CD4-positive, alpha-beta T cell (primary cell): ENCODE results near the gene OPCML. TPM values are rescaled to one million over a fixed set of nuclear protein-coding genes. Genes with fewer than 3 reads are reported as not detected.

Source experiments
- ATAC-seq: fragments of 200-7000 bp; cut with Tn5 transposase; one replicate; pipeline ENCODE4 v1.10.0; 2022; ENCODE audit warnings: mild to moderate bottlenecking; ENCODE audit not compliant: poor library complexity
- CTCF ChIA-PET: fragments of 350-600 bp; sonication (Branson Sonifier 250); formaldehyde crosslinking; loops from one replicate; lab custom pipeline; 2021; ENCODE audit warnings: antibody characterized with exemption, inconsistent platforms; lab: Charles Lee
- POLR2A ChIA-PET: fragments of 350-600 bp; sonication (Branson Sonifier 250); formaldehyde crosslinking; loops from one replicate; lab custom pipeline; 2021; ENCODE audit warnings: antibody characterized with exemption, inconsistent platforms; lab: Charles Lee
- DNase-seq, 14 experiments: peaks; one replicate each; pipeline ENCODE4 v3.0.0-alpha.2; 2013 to 2020; ENCODE audit warnings: mixed read lengths in 2 of 14
- H3K27ac ChIP-seq, 2 donors: one replicate each; pipeline versions ENCODE4 v1.5.1 to v1.7.0; 2013; ENCODE audit warnings: low read length in 2 of 2, low read depth in 1 of 2, mild to moderate bottlenecking in 1 of 2
- H3K27me3 ChIP-seq, 2 experiments: 1 replicate in 1 of 2; 2 replicates in 1 of 2; pipeline versions ENCODE4 v1.6.1 to v1.7.0; 2013; ENCODE audit warnings: low read length in 2 of 2, control low read depth in 1 of 2, mild to moderate bottlenecking in 1 of 2, moderate library complexity in 1 of 2; ENCODE audit not compliant: insufficient read depth in 2 of 2, control insufficient read depth in 1 of 2
- H3K36me3 ChIP-seq: one replicate; pipeline ENCODE4 v1.6.1; 2013; ENCODE audit warnings: low read length, control low read depth; ENCODE audit not compliant: insufficient read depth
- H3K4me1 ChIP-seq: one replicate; pipeline ENCODE4 v1.6.1; 2013; ENCODE audit warnings: low read length, control low read depth; ENCODE audit not compliant: insufficient read depth
- H3K4me3 ChIP-seq: one replicate; pipeline ENCODE4 v1.5.1; 2013; ENCODE audit warnings: mild to moderate bottlenecking, low read length, moderate library complexity
- H3K9me3 ChIP-seq, 2 experiments: 1 replicate in 1 of 2; 2 replicates in 1 of 2; pipeline versions ENCODE4 v1.6.1 to v1.7.0; 2013; ENCODE audit warnings: low read length in 2 of 2, mild to moderate bottlenecking in 2 of 2, control low read depth in 1 of 2, moderate library complexity in 1 of 2; ENCODE audit not compliant: control insufficient read depth in 1 of 2, insufficient read depth in 1 of 2
- H3K27ac Mint-ChIP-seq: one replicate; pipeline ENCODE4 v1.8.0; 2020; ENCODE audit warnings: mixed read lengths
- H3K27me3 Mint-ChIP-seq: one replicate; pipeline ENCODE4 v1.8.0; 2021; ENCODE audit warnings: mixed read lengths
- H3K36me3 Mint-ChIP-seq: one replicate; pipeline ENCODE4 v1.8.0; 2021; ENCODE audit warnings: low read depth, mixed read lengths
- H3K4me1 Mint-ChIP-seq: one replicate; pipeline ENCODE4 v1.8.0; 2021; ENCODE audit warnings: low read depth, mixed read lengths
- H3K4me3 Mint-ChIP-seq: one replicate; pipeline ENCODE4 v1.8.0; 2020; ENCODE audit warnings: mild to moderate bottlenecking, mixed read lengths
- H3K9me3 Mint-ChIP-seq: one replicate; pipeline ENCODE4 v1.8.0; 2020; ENCODE audit warnings: mixed read lengths
- intact Hi-C, 2 experiments: fragments of 100-400 bp; cut with DNase I in 1 of 2; cut with micrococcal nuclease in 1 of 2; formaldehyde crosslinking; loops; one replicate each; pipeline versions ENCODE4 v1.15.1 to v1.9.0; 2023 to 2025; cut with DNase I, micrococcal nuclease
- total RNA-seq, 174 experiments: library from RNA in 2 of 174; stranded (reverse) in 2 of 174; gene quantifications; one replicate each; pipeline ENCODE4 v1.2.3 and lab custom pipeline; 2021 to 2026
- TF ChIP-seq, protein P1 (sequence below): fragments of 200-600 bp; IDR thresholded peaks from one replicate; pipeline ENCODE4 v1.8.0; 2022; ENCODE audit warnings: antibody characterized with exemption, mild to moderate bottlenecking

The OPCML gene
- total RNA-seq, 2 experiments from 2014 or later, result not detected

DNA sequence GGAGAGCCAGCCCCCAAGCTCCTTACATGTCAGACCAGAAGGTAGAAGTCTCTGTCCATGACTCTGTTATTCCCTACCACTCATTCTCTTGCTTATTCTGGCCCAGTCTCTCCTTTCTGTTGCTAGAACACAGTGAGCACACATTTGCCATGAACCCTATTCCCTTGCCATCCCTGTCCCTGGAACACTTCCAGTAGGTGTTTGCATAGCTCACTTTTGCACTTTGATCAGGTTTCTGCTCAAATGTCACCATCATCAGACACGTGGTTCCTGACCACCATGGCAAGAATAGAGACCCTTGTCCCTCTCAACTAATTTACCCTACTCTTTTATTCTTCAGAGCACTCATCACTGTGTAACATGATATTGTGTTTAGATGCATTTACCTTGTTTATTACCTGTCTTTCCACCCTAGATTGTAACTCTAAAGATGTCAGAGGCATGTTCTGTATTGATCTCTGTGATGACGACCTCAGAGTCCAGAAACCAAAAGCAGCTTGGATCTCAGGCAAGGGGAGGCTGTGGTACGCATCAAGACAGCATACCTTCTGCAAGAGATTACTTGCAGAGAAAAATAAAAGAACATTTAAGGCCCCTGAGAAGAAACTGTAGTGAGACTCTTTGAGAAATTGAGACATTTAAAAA lies 606.4 kb downstream of the OPCML start:
- no peak overlapping the region for H3K27ac Mint-ChIP-seq
- intact Hi-C loops, result no loop called here
- Histone ChIP-seq H3K27me3 (no peaks in the 10 kb centered on the region), H3K4me3 (no peak overlapping the region), H3K27ac (no peak overlapping the region), H3K36me3 (no peaks in the 10 kb centered on the region), H3K9me3 (no peaks in the 10 kb centered on the region), H3K4me1 (no peaks in the 10 kb centered on the region)
- no peaks in the 10 kb centered on the region for H3K36me3 Mint-ChIP-seq
- H3K27me3 Mint-ChIP-seq, result peaks cover 12% of the 10 kb centered on the region
- ChIA-PET CTCF (no interaction called here), POLR2A (no interaction called here)
- H3K4me3 Mint-ChIP-seq, result no peak overlapping the region
- TF ChIP-seq, protein P1, sequence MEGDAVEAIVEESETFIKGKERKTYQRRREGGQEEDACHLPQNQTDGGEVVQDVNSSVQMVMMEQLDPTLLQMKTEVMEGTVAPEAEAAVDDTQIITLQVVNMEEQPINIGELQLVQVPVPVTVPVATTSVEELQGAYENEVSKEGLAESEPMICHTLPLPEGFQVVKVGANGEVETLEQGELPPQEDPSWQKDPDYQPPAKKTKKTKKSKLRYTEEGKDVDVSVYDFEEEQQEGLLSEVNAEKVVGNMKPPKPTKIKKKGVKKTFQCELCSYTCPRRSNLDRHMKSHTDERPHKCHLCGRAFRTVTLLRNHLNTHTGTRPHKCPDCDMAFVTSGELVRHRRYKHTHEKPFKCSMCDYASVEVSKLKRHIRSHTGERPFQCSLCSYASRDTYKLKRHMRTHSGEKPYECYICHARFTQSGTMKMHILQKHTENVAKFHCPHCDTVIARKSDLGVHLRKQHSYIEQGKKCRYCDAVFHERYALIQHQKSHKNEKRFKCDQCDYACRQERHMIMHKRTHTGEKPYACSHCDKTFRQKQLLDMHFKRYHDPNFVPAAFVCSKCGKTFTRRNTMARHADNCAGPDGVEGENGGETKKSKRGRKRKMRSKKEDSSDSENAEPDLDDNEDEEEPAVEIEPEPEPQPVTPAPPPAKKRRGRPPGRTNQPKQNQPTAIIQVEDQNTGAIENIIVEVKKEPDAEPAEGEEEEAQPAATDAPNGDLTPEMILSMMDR, result no peak
- no peaks in the 10 kb centered on the region for H3K4me1 Mint-ChIP-seq
- H3K9me3 Mint-ChIP-seq, result peaks cover 3% of the 10 kb centered on the region
- no peak for DNase-seq
- no peak for ATAC-seq

- H3K27ac ChIP-seq, result no peak overlapping the region
- H3K4me3 ChIP-seq, result no peak overlapping the region
- Mint-ChIP-seq H3K4me3 (no peak overlapping the region), H3K4me1 (no peaks in the 10 kb centered on the region), H3K36me3 (no peaks in the 10 kb centered on the region), H3K9me3 (no peaks in the 10 kb centered on the region), H3K27ac (no peak overlapping the region), H3K27me3 (peaks cover 7% of the 10 kb centered on the region)
- H3K27me3 ChIP-seq, result peaks cover 0 to 2% of the 10 kb centered on the region in 2 experiments
- no peaks in the 10 kb centered on the region for H3K9me3 ChIP-seq
- TF ChIP-seq, protein P1, result no peak
- ChIA-PET POLR2A (no interaction called here), CTCF (no interaction called here)
- intact Hi-C loops, result no loop called here
- DNase-seq (no peak), ATAC-seq (no peak)
- H3K36me3 ChIP-seq, result no peaks in the 10 kb centered on the region
- no peaks in the 10 kb centered on the region for H3K4me1 ChIP-seq
These were observed 610.7 kb downstream of the OPCML start for GRCh38 chr11:132921597-132921996.

GRCh38 chr11:132920451-132921096 lies 611.7 kb downstream of the OPCML start:
- intact Hi-C loops, result no loop called here
- CTCF ChIA-PET, result no interaction called here
- TF ChIP-seq, protein P1, result no peak
- H3K4me1 Mint-ChIP-seq, result no peaks in the 10 kb centered on the region
- POLR2A ChIA-PET, result no interaction called here
- DNase-seq, result no peak
- no peaks in the 10 kb centered on the region for H3K36me3 Mint-ChIP-seq
- Histone ChIP-seq H3K9me3 (no peaks in the 10 kb centered on the region), H3K4me3 (no peak overlapping the region), H3K27ac (no peak overlapping the region), H3K36me3 (no peaks in the 10 kb centered on the region), H3K4me1 (no peaks in the 10 kb centered on the region), H3K27me3 (peaks cover 0 to 2% of the 10 kb centered on the region in 2 experiments)
- ATAC-seq, result no peak
- peaks cover under 1% of the 10 kb centered on the region for H3K27me3 Mint-ChIP-seq
- H3K27ac Mint-ChIP-seq, result no peak overlapping the region
- H3K4me3 Mint-ChIP-seq, result no peak overlapping the region
- no peaks in the 10 kb centered on the region for H3K9me3 Mint-ChIP-seq
